Fibroblast of skin of abdomen (primary cell): ENCODE measurements around the gene AMPH.

Experiments used
- DNase-seq: peaks from one replicate; pipeline ENCODE4 v3.0.0-alpha.2; 2013

The AMPH gene

DNA sequence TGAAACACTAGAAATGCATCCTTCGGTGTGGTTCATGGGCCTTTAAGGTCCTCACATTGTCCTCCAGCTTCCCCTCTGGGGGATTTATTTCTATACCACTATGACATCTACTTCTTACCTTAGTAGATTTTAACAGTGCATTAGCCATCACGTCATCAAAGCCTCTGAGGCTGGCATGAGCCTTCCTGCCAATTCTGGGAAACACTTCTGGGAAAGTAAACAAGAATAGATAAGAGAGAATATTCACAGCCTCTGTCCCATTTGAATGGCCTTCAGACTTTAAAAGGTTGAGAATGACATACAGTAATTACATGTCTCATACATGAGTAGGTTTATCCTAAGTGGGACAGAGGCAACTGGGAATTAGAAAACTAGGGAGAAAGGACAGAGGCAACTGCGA, 89.7 kb downstream of the AMPH start:
- no peak for DNase-seq

DNA sequence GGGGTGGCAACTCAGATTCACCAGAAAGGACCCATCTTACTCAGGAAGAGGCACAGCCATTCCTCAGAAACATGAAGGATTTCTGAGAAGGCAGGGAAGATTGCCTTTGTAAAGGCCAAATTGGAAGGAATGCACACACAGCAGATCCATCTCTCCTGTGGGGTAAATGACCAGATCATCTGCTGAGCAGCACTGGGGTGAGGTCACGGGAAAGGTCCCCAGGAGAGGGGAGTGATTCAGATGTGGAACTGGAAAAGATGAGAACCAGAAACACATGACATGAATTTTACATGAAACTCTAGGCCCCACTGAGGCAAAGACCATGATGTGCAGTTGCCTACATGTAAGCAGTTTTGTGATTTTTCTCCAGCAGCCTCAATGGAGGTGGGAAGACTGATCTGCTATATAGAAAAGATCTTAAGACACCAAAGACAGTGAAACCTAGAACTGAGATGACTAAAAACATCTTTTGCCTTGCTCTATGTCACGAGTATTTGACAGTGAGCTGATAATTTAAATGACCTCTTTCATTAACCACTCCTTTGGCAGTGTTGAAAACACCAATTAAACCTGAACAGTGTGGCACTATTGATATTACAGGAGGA, 91.6 kb downstream of the AMPH start:
- DNase-seq = no peak

DNA sequence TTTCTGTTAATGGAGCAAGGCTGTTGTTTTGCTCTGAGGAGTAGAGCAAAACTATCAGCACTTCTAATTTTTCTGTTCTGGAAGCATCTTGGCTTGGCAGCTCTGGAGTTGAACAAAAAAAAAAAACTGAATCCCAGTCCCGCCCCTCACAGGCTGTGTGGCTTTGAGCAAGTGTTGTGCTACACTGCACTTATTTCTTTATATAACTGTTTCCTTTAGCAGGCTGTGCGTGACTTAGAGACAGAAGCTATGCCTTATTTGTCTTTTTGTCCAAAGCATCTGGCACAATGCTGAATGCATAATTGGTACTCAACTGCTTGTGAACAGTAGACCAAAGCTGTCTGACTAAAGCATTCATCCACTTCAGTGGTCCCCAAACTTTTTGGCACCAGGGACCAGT, 96.1 kb downstream of the AMPH start:
- DNase-seq = no peak

DNA sequence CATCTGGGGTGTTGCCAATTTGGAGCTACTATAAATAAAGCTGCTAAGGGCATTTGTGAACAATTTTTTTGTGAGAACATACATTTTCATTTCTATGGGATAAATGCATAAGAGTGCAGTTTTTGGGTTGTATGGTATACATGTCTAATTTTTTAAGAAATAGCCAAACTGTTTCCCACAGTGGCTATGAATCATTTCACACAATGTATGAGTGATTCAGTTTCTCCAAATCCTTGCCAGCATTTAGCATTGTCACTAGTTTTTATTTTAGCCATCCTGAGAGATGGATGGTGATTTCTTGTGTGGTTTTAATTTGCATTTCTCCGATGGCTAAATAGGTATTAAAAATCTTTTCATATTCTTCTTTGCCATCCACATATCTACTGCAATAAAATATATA, 105.3 kb downstream of the AMPH start:
- DNase-seq = peak; percentile 20

DNA sequence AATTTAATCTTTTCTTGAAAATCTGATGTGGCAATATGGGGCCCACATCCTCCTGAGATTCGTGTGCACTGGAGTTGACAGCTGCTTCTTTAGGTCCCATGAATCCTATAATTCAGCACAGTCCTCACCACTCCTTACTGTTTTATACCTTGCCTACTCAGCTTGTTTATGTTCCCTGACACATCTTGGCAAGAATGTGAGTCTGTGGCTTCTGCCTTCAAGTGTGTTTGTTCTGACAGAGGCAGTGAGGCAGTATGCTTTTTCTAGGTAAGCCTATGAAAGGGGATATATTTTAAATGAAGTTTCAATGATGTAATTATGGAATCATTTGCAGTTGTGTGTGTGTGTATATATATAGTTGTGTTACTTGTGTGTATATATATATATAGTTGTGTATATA, 106.4 kb downstream of the AMPH start:
- DNase-seq = peak; percentile 47

DNA sequence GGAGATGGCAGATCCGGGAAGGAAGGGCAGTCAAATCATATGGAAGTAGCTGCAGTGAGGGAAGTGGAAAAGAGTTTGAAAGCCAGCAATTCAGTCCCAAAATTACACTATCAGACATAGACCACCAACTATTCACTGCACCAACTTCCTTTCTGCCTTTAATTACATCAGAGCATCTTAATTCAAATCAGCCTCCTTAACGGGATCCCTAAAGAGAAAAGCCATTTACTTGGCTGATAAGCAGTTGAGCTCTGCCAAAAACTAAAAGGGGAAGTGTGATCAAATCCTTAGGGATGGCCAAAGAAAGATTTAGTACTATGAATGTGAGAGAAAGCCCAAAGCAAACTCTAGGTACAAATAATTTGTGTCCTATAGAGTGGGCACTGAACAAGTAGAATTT, 110.4 kb downstream of the AMPH start:
- DNase-seq = no peak

DNA sequence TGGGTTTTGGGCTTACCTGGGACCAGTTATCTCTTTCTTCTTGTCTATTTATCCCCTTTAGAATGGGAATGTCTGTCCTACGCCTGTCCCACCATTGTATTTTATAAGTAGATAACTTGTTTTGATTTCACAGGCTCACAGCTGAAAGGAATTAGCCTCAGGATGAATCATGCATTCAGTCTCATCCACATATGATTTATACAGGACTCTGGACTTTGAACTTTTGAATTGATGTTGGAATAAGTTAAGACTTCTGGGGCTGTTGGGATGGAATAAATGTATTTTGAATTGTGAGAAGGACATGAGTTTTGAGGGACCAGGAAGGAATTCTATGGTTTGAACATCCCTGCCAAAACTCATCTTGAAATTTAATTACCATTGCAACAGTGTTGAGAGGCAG, 112.6 kb downstream of the AMPH start:
- DNase-seq = peak; percentile 82

DNA sequence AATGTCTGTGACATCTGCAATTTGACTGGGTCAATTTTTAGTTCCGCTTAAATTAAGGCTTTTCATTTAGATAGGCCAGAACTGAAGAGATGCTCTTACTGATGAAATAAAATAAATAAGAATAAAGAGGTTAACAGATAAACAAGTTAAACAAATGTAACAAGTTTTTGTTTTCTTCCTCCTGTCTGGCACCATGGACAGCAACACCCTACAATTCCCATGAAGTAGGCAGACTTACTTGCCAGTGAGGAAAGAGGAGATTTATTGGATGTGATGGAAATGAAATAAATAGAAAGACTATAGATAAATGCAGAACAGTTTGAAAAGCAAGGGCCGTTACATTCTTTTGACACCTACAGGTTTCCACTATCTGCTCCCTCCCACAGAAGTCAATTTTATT, 118.5 kb downstream of the AMPH start:
- peak; percentile 21 for DNase-seq

DNA sequence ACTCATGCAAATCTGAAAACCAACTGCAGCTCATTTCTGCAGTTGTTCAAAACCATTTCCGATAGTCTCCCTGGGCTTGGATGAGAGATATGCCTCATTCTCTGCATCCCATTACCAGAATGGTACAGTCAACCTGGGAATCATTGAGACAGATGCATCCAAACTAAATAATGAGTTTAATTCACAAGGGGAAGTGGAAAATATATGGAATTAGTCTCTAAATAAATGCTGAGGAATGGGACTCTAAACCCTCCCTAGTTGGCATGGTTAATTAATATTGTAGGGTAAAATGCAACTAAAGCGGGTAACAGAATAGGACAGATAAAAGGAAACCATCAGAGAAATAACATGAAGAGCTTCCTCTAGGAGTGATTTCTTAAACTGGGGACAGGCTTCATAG, 118.9 kb downstream of the AMPH start:
- DNase-seq = no peak

DNA sequence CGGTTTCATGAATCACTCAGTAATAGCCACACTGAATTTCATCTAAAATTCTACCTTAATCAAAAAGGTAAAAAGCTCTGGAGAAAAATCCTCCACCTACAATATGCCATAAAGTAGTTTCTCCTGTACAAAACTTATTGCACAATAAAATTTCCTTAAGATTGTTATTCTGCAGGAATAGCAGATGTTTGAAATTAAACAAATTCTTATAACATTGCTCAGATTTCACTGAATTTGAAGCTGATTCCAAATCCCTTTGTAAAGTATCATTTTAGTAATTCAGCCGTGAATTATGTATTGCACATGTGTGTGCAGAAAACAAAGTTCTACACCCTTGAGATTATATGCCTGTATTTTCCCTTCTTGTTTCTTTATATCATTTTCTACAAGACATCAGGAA, 123.8 kb downstream of the AMPH start:
- DNase-seq = peak; percentile 64

DNA sequence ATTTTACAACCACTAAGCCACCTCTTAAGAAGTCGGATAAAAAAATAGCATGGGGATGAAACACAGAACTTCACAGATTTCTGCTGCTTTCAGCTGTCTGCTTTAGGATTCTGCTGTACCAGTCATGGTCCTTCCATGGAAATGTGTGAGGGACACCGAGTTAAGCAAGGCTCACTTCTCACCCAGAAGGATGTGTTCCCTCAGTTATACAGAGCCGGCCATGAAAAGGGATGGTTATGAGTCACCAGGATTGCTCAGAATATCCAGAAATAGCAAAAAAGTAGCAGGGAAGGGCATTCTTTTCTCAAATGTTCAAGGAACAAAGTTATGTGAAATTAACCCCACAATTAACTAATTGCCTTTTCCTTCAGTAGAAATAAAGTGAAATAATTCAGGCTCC, 124.4 kb downstream of the AMPH start:
- peak; percentile 75 for DNase-seq

DNA sequence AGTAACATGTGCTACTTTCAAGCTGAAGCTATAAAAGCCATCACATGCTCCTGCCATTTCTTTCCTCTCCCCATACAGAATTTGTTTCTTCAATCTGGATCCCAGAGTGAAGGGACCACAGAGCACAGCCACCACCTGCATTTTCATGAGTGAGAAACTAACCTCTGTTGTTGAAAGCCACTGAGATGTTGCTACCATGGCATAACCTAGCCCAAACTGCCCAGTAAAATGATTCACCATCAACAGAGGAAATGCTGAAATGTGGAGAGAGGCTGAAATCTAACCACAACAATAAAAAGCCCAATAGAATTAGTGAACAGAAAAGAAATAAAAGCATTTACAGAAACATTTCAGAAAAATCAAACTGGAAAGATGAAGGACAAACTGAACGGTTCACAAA, 125.2 kb downstream of the AMPH start:
- DNase-seq = peak; percentile 31

DNA sequence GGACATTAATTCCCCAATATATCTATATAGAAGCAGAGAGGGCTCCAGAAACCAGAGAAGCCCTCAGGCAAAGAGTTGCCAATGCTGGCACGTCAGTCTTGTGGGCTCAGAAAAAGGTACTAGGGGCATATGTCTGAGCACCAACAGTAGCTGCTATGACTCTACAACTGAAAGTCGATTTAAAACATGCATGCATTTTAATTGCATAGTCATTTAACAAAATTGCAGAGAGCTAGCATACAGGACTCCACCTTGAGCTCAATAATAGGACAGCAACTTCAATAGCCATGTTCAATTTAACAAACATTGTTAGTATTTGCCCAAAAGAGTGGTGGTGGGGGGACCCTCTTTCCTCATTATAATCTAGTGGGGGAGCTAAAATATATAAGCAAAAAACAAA, 126.5 kb downstream of the AMPH start:
- no peak for DNase-seq

DNA sequence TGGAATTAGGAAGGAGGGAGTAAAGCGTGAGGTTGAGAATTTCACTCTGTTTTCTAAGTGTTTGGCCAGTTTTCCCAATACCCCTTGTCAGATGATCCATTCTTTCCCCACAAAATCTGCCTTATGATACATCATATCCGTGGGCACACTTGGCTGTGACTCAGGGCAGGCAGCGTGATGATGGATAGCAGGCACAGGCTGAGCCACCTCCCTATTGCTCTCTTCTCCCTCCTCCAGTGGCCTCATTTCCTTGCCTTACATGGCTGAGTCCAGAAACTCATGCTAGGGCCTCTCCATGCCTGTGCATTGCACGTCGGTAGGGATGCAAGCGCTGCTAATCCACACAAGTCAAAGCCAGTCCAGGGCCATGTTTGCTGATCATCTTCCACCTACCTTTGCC, 128.3 kb downstream of the AMPH start:
- DNase-seq = no peak

DNA sequence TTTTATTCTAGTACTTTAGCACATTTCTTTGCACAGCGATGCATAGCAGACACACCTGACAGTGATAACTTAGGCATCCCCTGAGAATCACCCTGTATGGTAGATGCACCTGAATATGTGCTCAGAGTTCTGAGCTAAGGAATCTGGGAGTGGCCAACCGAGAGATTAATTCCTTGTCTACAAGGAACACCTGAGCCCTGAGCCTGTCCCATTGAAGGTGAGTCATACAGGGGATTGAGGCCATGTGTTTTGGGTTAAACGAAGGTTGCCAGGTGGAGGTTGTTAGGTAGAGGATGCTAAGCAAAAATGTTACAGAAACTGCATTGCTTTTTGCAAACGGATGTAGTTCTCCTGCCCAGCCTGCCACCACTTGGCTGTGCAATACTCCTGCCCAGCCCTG, 128.9 kb downstream of the AMPH start:
- DNase-seq = no peak

DNA sequence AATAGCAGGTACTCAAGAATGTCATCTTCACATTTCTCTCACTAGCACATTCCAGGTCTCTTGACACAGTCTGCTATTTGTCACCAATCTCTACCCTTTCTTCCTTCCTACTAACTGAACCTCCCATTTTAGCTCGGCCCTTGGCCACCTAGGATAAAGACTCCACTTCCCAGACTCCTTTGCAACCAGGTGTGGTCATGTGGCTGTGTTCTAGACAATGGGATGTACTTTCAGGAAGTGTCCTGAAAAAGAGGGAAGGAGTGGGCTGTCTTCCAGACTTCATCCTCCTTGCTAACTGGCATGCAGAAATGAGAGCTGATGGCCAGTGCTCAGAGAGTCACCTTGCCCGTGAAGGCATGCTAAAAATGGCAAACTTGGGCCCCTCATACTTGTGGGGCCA, 139.2 kb downstream of the AMPH start:
- no peak for DNase-seq

DNA sequence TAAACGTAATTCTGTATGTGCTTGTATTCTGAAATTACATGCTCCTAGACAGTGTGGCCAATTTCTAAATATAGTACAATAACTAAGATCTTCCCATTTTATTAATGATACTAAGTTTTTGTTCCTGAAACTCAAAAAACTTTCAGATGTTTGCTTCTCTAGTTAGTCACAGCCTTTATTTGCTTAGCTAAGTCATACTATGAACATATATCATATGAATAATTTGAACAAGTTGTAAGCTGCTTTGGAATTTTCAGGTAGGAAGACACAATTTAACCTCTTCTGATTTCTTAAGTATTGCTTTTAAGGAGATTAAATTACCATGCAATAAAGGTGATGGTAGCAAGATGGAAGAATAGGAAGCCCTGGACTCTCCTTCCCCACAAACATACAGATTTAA, 148.7 kb downstream of the AMPH start:
- DNase-seq = no peak

DNA sequence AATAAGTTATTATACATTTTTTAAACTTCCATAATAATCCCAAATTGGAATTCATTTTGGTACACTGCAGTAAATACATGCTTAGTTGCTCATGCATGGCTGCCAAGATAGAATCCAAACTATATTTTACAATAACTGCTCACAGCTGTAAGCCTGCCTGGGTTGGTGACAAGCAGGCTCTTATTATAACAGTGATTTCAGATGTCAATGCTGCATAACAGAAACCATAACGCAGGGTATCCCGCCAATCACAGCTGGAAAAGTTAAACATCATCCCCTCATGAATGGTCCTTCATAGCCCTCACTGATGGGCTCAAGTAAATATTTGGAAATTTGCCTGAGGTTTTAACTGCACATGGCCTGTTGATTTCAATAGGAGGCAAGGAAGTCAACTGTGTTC, 149.8 kb downstream of the AMPH start:
- DNase-seq = no peak

DNA sequence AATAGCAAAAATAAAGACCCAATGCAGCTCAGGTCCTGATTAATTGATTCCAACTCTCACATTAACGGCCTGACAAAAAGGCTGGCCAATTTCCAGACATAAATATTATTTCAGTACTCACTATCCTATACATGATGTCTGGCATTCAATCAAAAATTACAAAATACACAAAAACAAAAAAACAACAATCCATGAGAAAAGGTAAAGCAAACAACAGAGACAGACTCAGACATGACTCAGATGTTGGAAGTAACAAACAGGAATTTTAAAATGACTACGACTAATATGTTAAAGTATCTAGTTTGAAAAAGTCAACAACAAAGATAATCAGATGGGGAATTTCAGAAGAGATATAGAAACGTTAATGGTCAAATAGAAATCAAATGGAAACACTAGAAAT, 152.8 kb downstream of the AMPH start:
- no peak for DNase-seq

DNA sequence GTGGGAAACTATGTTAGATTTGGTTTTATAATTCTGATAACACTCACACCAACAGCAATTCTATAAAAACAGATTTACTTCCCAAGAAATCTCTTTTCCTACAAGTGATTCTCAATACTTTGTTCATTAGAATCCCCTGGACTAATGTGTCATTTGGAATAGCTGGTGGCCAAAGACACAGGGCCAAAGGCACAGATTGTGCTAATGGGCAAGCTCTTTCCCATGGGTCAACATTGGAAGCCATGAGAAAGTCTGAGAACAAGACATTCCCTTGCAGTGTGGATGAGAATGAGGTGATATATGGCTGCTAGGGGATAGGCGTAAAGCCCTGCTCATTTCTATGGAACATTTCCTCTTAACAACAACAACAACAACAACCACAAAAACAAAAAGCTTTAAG, 153.8 kb downstream of the AMPH start:
- no peak for DNase-seq

DNA sequence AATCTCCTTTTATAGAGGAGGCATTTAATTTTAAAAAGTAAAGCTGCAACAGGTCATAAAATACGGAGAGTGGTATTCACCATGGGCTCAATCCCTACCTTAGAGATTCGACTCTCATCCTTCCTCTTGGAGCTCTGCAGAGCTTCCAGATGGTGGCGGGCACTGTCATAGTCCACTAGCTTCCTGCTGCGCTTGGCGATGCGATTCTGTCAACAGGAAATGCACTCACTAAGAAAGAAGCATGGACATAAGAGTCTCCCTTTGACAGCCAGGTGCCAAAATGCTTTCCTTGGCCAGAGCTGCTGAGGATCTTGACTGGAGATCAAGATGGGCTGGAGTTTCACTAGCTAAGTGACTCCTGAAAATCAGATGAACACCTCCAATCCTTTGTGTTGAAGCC, 154.4 kb downstream of the AMPH start:
- no peak for DNase-seq

DNA sequence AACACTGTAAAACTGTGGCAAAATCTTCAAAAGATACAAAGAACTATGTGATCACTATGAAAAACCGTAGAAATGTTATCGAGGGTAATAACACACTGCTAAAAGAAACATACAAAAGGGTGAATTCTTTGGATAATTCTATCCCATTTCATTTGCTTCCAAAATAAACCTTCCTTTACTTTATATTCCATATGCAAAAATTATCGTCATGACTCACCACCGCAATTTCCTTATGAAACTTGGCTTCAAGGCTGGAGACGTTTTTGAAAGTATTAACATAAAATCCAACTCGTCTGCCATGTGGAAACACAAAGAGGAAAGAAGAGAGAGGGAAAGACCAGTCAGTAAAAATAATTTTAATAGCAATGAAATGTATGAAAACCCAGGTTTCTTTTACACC, 165.2 kb downstream of the AMPH start:
- DNase-seq = peak; percentile 63

DNA sequence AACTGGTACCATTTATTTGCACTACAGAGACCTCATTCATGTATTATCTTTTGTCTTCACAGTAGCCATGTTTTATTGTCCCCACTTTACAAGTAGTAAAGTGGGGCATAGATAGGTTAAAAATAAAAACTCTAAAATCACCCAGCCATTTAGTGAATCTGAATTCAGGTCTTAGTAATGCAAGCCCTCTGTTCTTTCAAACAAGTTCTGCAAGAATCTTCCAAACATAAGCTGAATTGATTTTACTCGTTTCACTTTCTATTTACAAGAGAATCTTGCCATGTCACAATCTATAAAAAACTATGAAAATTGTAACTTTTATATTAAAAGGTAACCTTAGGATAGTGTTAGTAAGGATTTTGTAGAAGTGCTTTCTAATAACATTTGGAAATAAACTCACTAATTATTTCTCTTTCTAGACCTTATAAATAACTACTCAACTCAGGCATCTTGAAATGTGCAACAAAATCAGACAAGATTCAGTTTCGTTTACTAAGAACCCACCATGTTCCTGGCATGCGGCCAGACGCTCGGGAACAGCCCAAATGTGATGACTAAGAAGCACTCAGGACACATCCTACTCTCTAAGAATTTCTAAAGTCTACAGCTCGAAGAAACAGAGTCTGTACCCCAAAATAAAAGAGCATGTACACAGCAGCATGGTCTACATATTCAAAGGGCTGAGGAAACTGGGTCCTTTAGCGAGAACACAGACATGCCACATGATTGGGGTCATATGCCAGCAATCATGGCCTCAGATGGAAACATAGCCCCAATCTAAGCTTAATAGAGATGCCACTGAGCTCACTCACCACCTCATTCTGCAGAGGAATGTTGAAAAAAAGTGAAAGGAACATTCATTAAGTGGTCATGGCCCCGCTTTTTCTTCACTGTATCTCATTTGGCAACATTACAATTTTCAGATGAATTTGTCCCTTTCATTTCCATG, 167.6 kb downstream of the AMPH start:
- peak; percentile 70 for DNase-seq

DNA sequence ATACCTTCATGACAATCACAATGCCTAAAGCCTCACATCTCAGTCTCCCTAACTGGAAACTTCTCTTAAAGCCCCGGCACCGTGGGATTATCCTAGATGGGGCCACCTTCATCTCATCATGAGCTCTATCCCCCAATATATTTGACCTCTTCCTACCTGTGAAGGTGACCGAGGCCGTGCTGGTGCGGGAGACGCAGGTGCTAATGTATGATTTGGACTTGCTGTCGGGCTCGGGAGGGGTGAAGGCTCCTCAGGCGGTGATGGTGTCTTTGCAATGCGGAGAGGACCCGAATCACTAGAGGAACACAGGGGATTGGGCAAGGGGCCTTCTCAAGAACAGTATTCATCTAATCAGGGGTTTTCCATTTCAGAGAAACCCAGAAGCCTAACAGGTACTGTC, 168.4 kb downstream of the AMPH start:
- no peak for DNase-seq
